Panc1 (cell line): ENCODE data around the gene RAI1. TPM values are rescaled to one million over a fixed set of nuclear protein-coding genes. Genes with fewer than 3 reads are reported as not detected.

Experiments used
- ATAC-seq: fragments of 200-7000 bp; cut with Tn5 transposase; 2 replicates; pipeline ENCODE4 v1.9.1; 2020; ENCODE audit warnings: mild to moderate bottlenecking, moderate library complexity
- BruUV-seq: library from RNA; stranded (reverse); fragments of 400-500 nt; replicated peaks from 2 replicates; lab custom pipeline; 2021; lab: Mats Ljungman, UMichigan
- CTCF ChIA-PET: fragments of 300-600 bp; sonication (Branson Sonifier 250); formaldehyde crosslinking; loops from one replicate; lab custom pipeline; 2022; ENCODE audit warnings: antibody characterized with exemption; lab: Charles Lee
- POLR2A ChIA-PET: fragments of 300-600 bp; sonication (Branson Sonifier 250); formaldehyde crosslinking; loops from one replicate; lab custom pipeline; 2022; ENCODE audit warnings: antibody characterized with exemption; lab: Charles Lee
- DNase-seq: peaks from one replicate; pipeline ENCODE4 v3.0.0-alpha.2; 2010; ENCODE audit warnings: low read depth, low spot score
- H3K27ac ChIP-seq: 2 replicates; pipeline ENCODE4 v1.5.1; 2011; ENCODE audit warnings: mild to moderate bottlenecking, low read length, inconsistent platforms
- H3K27me3 ChIP-seq: fragments of 200-500 bp; sonication (Bioruptor generic); 2 replicates; pipeline ENCODE4 v1.6.0; 2014; ENCODE audit warnings: low read length, inconsistent platforms; ENCODE audit not compliant: control insufficient read depth, insufficient read depth
- H3K36me3 ChIP-seq: fragments of 200-500 bp; sonication (Bioruptor generic); 2 replicates; pipeline ENCODE4 v1.5.1; 2014; ENCODE audit warnings: inconsistent platforms, mild to moderate bottlenecking, low read length, moderate library complexity; ENCODE audit not compliant: control insufficient read depth, insufficient read depth
- H3K4me1 ChIP-seq: 2 replicates; pipeline ENCODE4 v1.5.1; 2011; ENCODE audit warnings: inconsistent platforms, mild to moderate bottlenecking, low read length, moderate library complexity; ENCODE audit not compliant: control insufficient read depth, insufficient read depth
- H3K4me3 ChIP-seq, 2 experiments: 2 replicates each; pipeline ENCODE4 v1.5.1; 2011 to 2012; ENCODE audit warnings: low read depth in 2 of 2, low read length in 2 of 2, mild to moderate bottlenecking in 2 of 2, inconsistent platforms in 1 of 2, moderate library complexity in 1 of 2
- H3K9me3 ChIP-seq: fragments of 200-500 bp; sonication (Bioruptor generic); 2 replicates; pipeline ENCODE4 v1.5.1; 2014; ENCODE audit warnings: low read depth, mild to moderate bottlenecking, inconsistent platforms, low read length, moderate library complexity; ENCODE audit not compliant: control insufficient read depth, insufficient read depth
- CTCF ChIP-seq: fragments of 450-650 bp; IDR thresholded peaks from 2 replicates; pipeline ENCODE4 v1.5.1; 2017; ENCODE audit warnings: mild to moderate bottlenecking
- SIN3A ChIP-seq: IDR thresholded peaks from 2 replicates; pipeline ENCODE4 v1.6.1; 2012; ENCODE audit warnings: low read depth, mild to moderate bottlenecking, low read length, moderate library complexity, borderline replicate concordance; ENCODE audit not compliant: insufficient read depth
- in situ Hi-C: cut with HindIII; loops from 2 replicates; pipeline ENCODE4 v1.10.0; 2016; ENCODE audit warnings: low sequenced_read_pairs, low pct_unique_long_range_greater_than_20kb
- intact Hi-C: fragments of 100-400 bp; cut with micrococcal nuclease; formaldehyde crosslinking; loops from one replicate; pipeline ENCODE4 v1.10.0; 2022; ENCODE audit not compliant: unreplicated experiment
- total RNA-seq: library from RNA; stranded (reverse); gene quantifications from one replicate; pipeline ENCODE4 v1.2.1, GENCODE V29; 2021; ENCODE audit not compliant: unreplicated experiment
- TF ChIP-seq, protein P1 (sequence below), 2 experiments: IDR thresholded peaks; 2 replicates each; pipeline ENCODE4 v1.6.1; 2011 to 2012; ENCODE audit warnings: low read depth in 2 of 2, control low read depth in 1 of 2, low read length in 1 of 2, mild to moderate bottlenecking in 1 of 2, moderate library complexity in 1 of 2; ENCODE audit not compliant: insufficient read depth in 1 of 2

The RAI1 gene
- total RNA-seq, 1 experiment from 2014 or later, result 51.0 TPM

DNA sequence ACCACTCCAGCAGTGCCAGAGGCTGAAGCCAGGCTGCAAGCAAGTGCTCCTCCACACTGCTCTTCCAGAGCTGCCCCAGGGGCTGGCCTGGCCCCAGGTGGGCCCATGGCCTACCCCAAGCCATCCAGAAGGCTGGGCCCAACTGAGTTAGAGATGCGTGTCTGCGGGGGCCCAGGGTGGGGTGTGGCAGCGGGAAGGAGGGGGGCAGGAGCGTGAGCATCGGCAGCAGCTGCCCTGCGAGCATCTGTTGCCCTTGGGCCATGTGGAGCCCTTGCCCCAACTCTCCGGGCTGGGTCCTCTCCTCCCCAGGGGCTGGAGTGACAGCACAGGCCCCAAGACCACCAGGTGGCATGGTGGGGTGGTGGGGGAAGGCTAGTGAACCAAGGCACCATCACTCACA lies 162.8 kb downstream of the RAI1 start:
- no peaks in the 10 kb centered on the region for H3K36me3 ChIP-seq
- BruUV-seq, result no TSS peak
- H3K4me3 ChIP-seq, result no peak overlapping the region
- peaks cover 32% of the 10 kb centered on the region for H3K4me1 ChIP-seq
- no peaks in the 10 kb centered on the region for H3K27me3 ChIP-seq
- intact Hi-C loops, result no loop called here
- POLR2A ChIA-PET, result no interaction called here
- H3K27ac ChIP-seq, result no peak overlapping the region
- CTCF ChIA-PET, result no interaction called here
- no peak for TF ChIP-seq SIN3A
- TF ChIP-seq, protein P1, sequence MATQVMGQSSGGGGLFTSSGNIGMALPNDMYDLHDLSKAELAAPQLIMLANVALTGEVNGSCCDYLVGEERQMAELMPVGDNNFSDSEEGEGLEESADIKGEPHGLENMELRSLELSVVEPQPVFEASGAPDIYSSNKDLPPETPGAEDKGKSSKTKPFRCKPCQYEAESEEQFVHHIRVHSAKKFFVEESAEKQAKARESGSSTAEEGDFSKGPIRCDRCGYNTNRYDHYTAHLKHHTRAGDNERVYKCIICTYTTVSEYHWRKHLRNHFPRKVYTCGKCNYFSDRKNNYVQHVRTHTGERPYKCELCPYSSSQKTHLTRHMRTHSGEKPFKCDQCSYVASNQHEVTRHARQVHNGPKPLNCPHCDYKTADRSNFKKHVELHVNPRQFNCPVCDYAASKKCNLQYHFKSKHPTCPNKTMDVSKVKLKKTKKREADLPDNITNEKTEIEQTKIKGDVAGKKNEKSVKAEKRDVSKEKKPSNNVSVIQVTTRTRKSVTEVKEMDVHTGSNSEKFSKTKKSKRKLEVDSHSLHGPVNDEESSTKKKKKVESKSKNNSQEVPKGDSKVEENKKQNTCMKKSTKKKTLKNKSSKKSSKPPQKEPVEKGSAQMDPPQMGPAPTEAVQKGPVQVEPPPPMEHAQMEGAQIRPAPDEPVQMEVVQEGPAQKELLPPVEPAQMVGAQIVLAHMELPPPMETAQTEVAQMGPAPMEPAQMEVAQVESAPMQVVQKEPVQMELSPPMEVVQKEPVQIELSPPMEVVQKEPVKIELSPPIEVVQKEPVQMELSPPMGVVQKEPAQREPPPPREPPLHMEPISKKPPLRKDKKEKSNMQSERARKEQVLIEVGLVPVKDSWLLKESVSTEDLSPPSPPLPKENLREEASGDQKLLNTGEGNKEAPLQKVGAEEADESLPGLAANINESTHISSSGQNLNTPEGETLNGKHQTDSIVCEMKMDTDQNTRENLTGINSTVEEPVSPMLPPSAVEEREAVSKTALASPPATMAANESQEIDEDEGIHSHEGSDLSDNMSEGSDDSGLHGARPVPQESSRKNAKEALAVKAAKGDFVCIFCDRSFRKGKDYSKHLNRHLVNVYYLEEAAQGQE (IDR thresholded peaks at IDR 0.05; ENCODE audit: insufficient read depth in 1 of 2, low read depth in 2 of 2, low read length in 1 of 2), result no peak
- DNase-seq, result no peak
- in situ Hi-C loops, result no loop called here
- no peak for ATAC-seq
- no peaks in the 10 kb centered on the region for H3K9me3 ChIP-seq

- no TSS peak for BruUV-seq
- Histone ChIP-seq H3K4me1 (peaks cover 30% of the 10 kb centered on the region), H3K9me3 (no peaks in the 10 kb centered on the region), H3K27ac (no peak overlapping the region), H3K36me3 (no peaks in the 10 kb centered on the region), H3K4me3 (no peak overlapping the region), H3K27me3 (no peaks in the 10 kb centered on the region)
- ATAC-seq, result no peak
- TF ChIP-seq CTCF (no peak), SIN3A (no peak)
- TF ChIP-seq, protein P1 (IDR thresholded peaks at IDR 0.05; ENCODE audit: insufficient read depth in 1 of 2, low read depth in 2 of 2, low read length in 1 of 2), result no peak
- in situ Hi-C loops (no loop called here), intact Hi-C loops (no loop called here)
- no peak for DNase-seq
- ChIA-PET POLR2A (no interaction called here), CTCF (no interaction called here)
Observed at GRCh38 chr17:17844500-17844899, 163.2 kb downstream of the RAI1 start.
